HG03103 (cell line): ENCODE data around the gene USP53.
"Not testable (repeated sequence)": the region's sequence is repeated elsewhere in the genome, so short reads cannot be mapped to it uniquely, and the experiment has no call there.

Experiments used
- ATAC-seq: cut with Tn5 transposase; IDR thresholded peaks from one replicate; pipeline ENCODE4 v1.9.1; 2021; ENCODE audit warnings: low read depth; ENCODE audit not compliant: unreplicated experiment

Gene USP53

DNA sequence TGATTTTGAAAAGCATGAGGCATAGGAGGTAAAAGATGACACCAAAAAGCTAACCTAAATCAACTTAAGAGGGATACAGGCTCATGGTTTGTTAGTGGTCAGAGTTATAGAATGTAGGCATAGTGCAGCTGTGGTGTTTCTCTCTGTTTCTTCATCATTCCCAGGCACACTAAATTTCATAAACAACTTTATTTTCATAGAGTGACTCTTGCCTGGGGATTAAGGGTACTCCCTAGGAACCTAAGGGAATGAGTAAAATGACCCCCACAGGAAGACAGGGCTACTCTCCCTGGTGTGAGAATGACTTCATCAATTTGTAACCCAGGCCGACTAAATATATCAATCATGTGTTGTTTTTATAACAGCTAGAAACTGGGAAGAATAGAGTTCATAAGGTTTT is 98.3 kb downstream of the USP53 start:
- ATAC-seq: no peak

DNA sequence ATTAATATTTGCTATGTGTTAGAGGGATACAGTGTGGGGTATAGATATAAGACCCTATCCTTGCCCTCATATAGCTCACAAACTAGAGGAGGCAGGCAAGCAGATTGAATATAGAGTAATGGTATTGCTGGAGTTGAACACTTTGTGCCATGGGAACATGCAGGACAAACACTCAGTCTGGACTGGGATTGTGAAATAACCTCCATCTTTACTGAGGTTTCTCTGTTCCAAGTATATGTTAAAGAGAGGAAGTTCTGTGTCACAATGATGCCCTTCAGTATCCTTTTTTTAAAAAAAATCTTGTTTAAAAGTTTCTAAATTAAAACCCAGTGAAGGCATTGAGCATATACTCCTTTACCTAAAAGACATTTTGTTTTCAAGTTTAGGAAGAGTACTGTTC is 100.7 kb downstream of the USP53 start:
- ATAC-seq: no peak

GRCh38 chr4:119314356-119314755 is 101.8 kb downstream of the USP53 start:
- ATAC-seq: peak; percentile 51

GRCh38 chr4:119315036-119315435 is 102.5 kb downstream of the USP53 start:
- no peak for ATAC-seq

GRCh38 chr4:119317990-119318389 is 105.5 kb downstream of the USP53 start:
- no peak for ATAC-seq

DNA sequence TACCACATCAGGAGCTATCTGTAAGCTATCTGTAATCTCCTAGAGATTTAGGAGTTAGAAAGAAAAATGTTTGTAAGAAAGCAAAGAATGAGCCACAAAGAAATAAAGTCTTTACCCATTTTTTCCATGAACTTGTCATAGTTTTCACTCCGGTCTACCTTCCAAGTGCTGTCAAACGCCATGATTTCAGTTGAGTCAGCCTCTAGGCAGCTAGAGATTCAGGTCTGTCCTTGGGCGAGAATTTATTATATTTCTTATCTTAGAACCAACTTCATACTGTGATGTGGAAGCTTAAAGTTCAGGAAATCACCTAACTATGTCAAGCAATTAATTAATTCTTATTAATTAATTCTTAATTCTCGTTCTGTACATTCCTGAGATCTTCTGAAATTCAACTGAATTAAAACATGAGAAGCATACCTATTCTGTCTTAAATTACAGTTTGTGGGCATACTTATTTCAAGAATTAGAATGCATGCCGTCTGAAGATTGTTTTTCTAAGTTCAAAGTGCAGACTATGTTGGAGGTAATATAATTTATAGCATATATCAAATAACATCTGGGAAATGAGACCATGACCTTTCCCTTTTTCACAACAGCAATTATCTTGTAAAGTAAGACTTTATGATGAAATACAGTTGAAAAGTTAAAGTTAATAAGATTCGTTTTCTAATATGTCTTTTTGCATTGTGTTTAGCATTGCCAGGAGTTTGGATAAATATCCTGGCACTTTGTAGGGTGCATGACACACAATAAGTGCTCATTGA is 109.6 kb downstream of the USP53 start, which contains the start of gene FABP2:
FABP2 (minus strand) TSS at position 218 of the 767 bp plus-strand sequence; CDS start at position 182, 36 bp downstream.
- no peak for ATAC-seq

DNA sequence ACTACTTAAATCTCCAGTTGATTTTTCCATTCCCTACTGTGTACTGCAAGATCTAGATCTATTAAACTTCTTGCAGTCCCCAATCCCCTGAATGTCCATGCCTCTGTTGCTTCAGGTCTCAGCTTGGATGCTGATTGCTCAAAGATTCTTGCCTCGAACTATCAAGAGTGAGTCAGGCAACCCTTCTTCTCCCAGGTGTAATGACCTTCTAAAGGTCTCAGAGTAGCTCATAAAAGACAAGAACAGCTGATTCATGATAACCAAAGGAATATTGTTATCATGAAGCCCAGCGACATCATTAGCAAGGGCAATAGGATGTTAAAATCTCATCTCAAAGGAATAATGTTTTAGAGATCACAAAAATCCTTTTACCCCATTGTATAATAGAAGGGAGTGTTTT is 116.2 kb downstream of the USP53 start:
- ATAC-seq: no peak

- ATAC-seq: no peak
Measured at GRCh38 chr4:119329835-119330620, 117.5 kb downstream of the USP53 start.

DNA sequence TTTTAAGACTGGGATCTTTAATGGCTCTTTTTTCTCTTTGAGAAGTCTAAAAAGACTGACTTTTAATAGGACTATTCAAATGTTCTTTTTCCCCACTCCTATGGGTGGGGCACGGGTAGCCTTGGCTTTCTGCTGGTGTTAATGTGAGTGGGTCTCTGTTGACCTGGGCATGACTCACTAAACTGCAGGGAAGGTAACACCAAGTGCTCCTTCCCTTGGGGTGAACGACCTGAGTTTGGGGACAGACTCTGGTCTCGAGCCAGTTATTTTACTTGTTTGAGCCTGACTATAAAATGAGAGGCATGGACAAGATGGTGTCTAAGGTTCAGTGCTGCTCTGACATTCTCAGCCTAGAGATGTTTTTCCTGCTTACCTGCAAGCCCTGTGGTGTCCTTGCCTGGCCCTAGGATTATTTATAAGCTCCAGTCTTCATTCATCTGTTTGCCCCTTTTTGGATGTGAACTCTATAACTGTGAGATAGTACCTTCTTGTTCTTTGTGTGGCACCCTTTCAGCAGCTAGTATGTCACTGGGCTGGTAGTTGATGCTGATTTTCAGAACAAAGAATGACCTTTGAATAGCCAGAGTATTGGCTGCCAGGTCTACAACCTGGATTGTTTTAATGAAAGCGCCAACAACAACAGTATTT is 123.9 kb downstream of the USP53 start:
- not testable (repeated sequence) for ATAC-seq

- no peak for ATAC-seq
Measured at GRCh38 chr4:119337010-119337409, 124.5 kb downstream of the USP53 start.

- not testable (repeated sequence) for ATAC-seq
Measured at GRCh38 chr4:119339895-119340294, 127.4 kb downstream of the USP53 start.

DNA sequence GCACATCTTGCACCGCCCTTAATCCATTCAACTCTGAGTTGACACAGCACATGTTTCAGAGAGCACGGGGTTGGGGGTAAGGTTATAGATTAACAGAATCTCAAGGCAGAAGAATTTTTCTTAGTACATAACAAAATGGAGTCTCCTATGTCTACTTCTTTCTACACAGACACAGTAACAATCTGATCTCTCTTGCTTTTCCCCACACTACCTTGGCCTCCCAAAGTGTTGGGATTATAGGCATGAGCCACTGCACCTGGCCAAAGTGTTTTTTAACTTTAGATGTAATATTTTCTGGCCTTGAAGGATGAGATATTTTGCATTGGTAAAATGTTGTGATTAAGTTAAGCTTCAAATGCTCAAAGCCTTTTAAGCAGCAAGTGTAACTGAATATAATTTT is 130.8 kb downstream of the USP53 start:
- ATAC-seq: not testable (repeated sequence)
